ENCODE measurements around the gene DOCK11.
"Not testable (repeated sequence)": the region's sequence is repeated elsewhere in the genome, so short reads cannot be mapped to it uniquely, and the experiment has no call there.

Gene DOCK11

DNA sequence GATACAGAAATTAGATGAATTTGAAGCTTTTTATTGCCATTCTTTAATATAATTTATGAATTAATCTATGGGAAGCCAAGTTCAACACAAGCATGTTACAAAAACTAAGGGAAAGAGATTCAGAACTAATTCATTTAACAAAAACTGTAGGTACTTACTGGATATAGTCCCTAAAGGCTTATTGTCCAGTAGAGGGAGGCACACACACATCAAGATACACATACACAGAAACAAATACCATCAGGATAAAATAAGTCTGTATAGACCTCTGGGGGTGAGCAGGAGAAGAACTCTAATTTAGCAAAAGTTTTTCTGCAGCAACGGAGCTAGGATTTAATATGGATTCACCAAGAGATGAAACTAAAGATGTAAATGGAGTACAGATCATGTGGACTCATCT is 148.8 kb downstream of the DOCK11 start:
- peak; percentile 44 for DNase-seq

DNA sequence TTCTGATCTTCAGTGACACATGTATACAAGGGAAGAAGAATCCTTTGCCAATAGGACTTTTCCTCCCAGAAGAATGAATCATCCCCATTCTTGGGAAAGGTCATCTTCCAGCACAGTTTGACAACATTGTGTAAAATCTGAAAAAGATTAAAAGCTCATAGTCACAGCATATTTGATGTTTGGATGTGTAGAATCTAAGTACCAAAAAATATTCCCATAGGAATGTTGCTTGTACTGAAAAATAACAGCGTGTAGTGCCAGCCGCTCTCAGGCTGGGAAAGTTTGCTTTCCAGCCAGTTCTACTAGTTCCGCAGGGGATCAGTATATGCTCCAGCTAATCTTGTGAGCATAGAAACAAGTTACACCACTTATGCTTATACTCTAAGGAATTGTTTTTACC is 157.1 kb downstream of the DOCK11 start:
- no peak for DNase-seq

GRCh38 chrX:118654331-118654730 is 158.7 kb downstream of the DOCK11 start:
- DNase-seq: no peak

- DNase-seq: no peak
These were observed 160.1 kb downstream of the DOCK11 start for GRCh38 chrX:118655561-118656246.

GRCh38 chrX:118657413-118657812 is 161.8 kb downstream of the DOCK11 start:
- DNase-seq: no peak

GRCh38 chrX:118660085-118660484 is 164.5 kb downstream of the DOCK11 start:
- no peak for DNase-seq

DNA sequence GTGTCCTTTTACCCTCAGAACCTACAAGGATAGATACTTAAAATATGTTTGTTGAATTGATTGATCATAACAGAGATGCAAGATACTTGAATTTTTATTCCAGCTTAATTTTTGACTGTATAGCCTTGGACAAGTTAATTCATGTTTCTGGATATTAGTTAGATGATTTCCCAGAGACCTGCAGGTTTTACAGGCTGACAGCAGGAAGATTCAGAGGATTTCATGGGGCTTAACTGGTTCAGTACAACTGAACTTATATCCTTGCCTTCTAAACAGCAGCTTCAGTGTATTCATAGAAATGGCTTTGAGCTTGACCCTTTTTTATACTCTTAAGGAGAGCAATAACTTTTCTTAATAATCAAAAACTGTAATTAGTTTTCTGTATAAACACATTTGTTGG is 169.6 kb downstream of the DOCK11 start:
- DNase-seq: no peak

DNA sequence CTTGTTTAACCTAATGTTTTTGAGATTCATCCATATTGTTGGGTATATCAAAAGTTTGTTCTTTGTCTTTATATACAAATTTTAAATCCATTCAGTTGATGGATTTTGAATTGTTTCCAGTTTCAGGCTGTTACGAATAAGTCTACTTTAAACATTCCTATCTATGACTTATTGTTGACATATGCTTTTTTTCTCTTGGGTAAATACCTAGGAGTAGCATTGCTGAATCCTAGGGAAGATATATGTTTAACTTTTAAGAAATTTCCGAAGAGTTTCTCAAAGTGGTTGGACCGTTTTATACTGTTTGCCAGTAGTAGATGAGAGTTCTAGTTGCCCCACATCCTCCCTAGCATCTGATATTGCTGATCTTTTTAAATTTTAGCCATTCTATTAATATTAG is 170.9 kb downstream of the DOCK11 start:
- no peak for DNase-seq

DNA sequence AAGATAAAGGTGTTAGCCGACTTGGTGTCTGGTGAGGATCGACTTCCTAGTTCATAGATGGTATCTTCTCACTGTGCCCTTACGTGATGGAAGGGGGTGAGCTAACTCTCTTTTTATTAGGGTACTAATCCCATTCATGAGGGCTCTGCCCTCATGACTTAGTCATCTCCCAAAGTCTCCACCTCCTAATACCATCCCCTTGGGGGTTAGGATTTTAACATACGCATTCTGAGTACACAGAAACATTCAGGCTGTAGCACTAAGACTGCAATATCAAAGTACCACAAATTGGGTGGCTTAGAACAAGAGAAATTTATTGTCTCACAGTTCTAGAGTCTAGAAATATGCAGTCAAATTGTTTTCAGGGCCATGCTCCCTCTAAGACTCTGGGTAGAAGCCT is 173.8 kb downstream of the DOCK11 start:
- DNase-seq: no peak

- no peak for DNase-seq
These were observed 179.8 kb downstream of the DOCK11 start for GRCh38 chrX:118675326-118675965.

- DNase-seq: no peak
These were observed 180.3 kb downstream of the DOCK11 start for GRCh38 chrX:118675966-118676349.

DNA sequence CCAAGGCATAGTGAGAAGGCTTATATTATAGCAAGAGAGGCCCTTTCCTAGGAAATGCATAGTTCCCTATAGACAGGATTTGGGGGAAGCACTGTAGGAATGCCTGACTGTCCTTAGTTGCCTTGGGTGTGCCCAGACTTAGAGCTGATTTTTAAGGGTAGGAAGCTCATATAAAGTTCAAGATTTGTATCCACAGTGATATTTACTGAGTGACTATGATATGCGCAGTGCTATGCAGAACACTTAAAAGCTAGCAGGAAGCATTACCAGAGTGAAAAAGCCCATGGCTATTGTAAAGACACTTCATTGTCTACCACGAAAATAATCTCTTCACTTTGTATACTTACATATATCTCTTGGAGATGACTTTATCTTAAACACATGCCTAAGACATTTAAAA is 181.7 kb downstream of the DOCK11 start:
- DNase-seq: no peak

DNA sequence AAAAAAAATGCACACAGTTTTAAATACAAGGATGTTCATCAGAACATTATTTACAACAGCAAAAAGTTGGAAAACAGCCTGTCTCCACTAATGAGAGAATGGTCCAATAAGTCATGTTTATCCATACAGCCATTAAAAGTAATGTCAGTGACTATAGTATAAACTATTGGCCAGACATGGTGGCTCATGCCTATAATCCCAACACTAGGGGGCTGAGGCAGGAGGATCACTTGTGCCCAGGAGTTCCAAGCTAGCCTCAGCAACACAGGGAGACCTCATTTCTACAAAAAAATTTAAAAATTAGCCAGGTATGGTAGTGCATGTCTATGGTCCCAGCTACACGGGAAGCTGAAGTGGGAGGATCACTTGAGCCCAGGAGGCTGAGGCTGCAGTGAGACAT is 183.7 kb downstream of the DOCK11 start:
- DNase-seq: no peak

DNA sequence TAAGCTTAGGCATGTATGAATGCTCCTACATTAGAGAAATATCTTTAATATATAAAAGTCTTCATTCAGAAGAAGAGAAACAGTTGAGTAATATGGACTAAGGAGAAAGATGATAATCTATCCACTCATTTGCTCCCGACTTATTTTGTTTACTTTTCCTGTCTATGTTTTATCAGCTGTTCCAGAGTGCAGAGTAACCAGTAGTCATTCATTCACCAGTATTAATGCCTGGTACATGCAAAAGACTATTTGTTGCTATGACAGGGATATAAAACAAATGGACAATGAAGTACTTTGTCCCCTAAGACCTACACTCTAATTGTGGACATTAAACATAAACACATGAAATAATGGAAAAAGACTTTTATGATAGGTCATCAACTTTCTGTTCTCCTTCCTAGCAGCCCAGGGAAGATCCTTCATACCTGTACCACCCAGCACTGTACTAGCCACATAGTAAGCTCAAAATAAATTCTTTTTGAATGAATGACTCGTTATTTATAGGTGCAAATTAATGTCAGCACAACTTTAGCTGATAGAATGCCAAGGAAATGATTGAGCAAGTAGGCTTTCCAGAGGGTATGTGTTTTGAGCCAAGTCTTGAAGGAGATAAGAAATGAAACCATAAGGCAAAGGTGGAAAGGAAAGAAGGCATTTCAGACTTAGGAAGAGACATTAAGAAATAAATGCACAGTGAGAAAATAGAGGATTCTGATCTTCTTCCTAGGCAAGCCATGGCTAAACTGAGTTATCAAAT is 186.8 kb downstream of the DOCK11 start:
- DNase-seq: no peak

- no peak for DNase-seq
These were observed 189.8 kb downstream of the DOCK11 start for GRCh38 chrX:118685393-118685792.

GRCh38 chrX:118688935-118689334 is 193.3 kb downstream of the DOCK11 start:
- DNase-seq: no peak

DNA sequence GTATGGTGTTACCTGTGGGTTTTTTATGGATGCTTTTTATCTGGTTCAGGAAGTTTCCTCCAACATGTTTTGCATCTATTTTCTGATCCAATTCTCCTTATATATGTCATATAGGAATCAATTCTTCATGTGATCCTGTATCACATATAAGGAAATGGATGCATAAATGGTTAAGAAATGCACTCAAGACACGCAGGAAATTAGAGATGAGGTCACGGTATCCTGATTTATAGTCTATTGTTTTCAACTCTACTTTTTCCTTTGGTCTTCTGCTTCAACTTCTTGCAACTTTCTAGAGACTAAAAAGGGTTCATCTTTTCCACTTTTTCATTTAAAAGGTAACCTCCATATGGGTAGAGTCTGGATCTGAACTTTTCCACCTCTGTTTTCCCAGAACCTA is 198.2 kb downstream of the DOCK11 start:
- no peak for DNase-seq

GRCh38 chrX:118694638-118695037 is 199.0 kb downstream of the DOCK11 start:
- DNase-seq: no peak

GRCh38 chrX:118698516-118699170 is 203.0 kb downstream of the DOCK11 start:
- no peak for DNase-seq

DNA sequence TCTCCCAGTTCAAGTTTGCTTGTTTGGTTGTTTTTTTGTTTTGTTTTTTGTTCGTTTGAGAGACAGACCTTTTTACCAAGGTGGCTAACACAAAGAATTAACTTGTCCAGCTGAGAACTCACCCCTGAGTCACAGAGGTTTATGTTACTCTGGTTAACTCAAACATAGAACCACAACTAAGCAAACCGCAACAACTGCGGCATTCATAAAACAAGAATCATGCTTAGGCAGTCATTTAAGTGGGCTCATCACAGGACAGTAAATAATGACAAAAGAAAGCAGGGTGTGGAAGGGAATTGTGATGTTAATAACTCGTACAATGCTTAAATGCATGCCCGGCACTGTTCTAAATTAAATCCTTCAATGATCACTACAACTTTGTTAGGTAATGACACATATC is 207.1 kb downstream of the DOCK11 start:
- no peak for DNase-seq

GRCh38 chrX:118706681-118707080 is 211.1 kb downstream of the DOCK11 start:
- no peak for DNase-seq

DNA sequence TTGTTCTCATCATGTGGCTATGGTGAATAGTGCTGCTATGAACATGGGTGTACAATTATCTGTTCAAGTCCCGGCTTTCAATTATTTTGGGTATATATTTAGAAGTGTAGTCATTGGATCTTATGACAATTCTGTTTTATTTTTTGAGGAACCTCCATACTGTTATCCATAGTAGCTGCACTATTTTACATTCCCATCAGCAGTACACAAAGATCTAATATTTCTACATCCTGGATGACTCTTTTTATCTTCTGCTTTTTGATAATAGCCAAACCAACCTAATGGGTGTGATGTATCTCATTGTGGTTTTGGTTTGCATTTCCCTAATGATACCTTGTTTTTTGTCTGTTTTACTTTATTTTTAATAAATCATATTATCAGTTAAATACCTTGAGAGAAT is 218.9 kb downstream of the DOCK11 start:
- no peak for DNase-seq

DNA sequence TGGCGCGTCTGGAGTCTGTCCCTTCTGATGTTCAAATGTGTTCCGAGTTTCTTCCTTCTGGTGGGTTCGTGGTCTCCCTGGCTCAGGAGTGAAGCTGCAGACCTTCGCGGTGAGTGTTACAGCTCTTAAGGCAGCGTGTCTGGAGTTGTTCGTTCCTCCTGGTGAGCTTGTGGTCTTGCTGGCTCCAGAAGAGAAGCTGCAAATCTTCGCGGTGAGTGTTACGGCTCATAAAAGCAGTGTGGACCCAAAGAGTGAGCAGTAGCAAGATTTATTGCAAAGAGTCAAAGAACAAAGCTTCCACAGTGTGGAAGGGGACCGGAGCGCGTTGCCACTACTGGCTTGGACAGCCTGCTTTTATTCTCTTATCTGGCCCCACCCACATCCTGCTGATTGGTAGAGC is 220.3 kb downstream of the DOCK11 start:
- not testable (repeated sequence) for DNase-seq

DNA sequence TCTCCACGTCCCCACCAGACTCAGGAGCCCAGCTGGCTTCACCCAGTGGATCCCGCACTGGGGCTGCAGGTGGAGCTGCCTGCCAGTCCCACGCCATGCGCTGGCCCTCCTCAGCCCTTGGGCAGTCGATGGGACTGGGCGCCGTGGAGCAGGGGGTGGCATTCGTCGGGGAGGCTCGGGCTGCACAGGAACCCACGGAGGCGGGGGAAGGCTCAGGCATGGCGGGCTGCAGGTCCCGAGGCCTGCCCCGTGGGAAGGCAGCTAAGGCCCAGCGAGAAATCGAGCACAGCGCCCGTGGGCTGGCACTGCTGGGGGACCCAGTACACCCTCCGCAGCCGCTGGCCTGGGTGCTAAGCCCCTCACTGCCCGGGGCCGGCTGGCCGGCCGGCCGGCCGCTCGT is 221.2 kb downstream of the DOCK11 start:
- DNase-seq: not testable (repeated sequence)
